Measurements from ENCODE around the gene BCL6.

DNA sequence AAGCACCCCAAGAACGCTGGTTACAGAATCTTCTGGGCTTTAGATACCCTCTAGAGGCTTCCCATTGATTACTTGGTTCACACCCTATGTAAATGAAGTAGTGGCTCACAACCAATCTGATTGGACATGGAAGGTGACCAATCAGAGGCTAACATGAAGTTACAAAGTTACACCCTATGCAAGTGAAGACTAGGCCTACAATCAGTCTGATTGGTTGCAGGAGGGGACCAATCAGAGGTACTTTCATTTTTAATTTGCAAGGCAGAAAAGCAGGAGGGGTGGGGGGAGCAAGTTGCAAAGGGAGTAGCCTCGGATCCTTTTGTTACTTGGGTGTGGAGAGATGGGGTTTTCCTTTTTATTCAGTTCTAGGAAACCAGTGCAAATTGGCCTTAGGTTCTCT, 31.8 kb downstream of the BCL6 start:
- TF ChIP-seq, protein P1, sequence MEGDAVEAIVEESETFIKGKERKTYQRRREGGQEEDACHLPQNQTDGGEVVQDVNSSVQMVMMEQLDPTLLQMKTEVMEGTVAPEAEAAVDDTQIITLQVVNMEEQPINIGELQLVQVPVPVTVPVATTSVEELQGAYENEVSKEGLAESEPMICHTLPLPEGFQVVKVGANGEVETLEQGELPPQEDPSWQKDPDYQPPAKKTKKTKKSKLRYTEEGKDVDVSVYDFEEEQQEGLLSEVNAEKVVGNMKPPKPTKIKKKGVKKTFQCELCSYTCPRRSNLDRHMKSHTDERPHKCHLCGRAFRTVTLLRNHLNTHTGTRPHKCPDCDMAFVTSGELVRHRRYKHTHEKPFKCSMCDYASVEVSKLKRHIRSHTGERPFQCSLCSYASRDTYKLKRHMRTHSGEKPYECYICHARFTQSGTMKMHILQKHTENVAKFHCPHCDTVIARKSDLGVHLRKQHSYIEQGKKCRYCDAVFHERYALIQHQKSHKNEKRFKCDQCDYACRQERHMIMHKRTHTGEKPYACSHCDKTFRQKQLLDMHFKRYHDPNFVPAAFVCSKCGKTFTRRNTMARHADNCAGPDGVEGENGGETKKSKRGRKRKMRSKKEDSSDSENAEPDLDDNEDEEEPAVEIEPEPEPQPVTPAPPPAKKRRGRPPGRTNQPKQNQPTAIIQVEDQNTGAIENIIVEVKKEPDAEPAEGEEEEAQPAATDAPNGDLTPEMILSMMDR (conservative IDR thresholded peaks at IDR 0.05; ENCODE audit: low read length): no peak
- no peak for TF ChIP-seq EZH2phosphoT487 (IDR thresholded peaks at IDR 0.05; ENCODE audit: borderline replicate concordance, low read depth, low read length)

Data from OCI-LY7 (cell line).